Measurements from ENCODE around the gene RHOH.
A peak's percentile ranks its signal among the peaks of the same experiment; 100 is the strongest.

RHOH gene

GRCh38 chr4:40238008-40238699 lies 41.3 kb downstream of the RHOH start:
- peaks cover 78% of the 10 kb centered on the region for H3K79me2 ChIP-seq (ENCODE audit: insufficient read depth, low read length)

GRCh38 chr4:40238700-40239548 lies 42.1 kb downstream of the RHOH start:
- H3K9me2 ChIP-seq (ENCODE audit: low read depth, low read length), result no peaks in the 10 kb centered on the region
- no peaks in the 10 kb centered on the region for H4K20me1 ChIP-seq (ENCODE audit: insufficient read depth, low read length)
- no peaks in the 10 kb centered on the region for H3K9me3 ChIP-seq (ENCODE audit: low read length)
- peaks cover 97% of the 10 kb centered on the region for H3K4me1 ChIP-seq (ENCODE audit: insufficient read depth, low read length, severe bottlenecking)
- H3K4me3 ChIP-seq (ENCODE audit: low read depth, low read length, poor library complexity, severe bottlenecking), result peak overlapping the region; percentile 41
- no peaks in the 10 kb centered on the region for H3K27me3 ChIP-seq (ENCODE audit: insufficient read depth, low read length)
- TF ChIP-seq CTCF (IDR thresholded peaks at IDR 0.05; ENCODE audit: low read length) (no peak), EZH2 (IDR thresholded peaks at IDR 0.05; ENCODE audit: borderline replicate concordance, low read length) (no peak)
- H3K36me3 ChIP-seq (ENCODE audit: insufficient read depth, low read length), result peaks cover 94% of the 10 kb centered on the region
- peak overlapping the region; percentile 27 for H3K4me2 ChIP-seq (ENCODE audit: low read length)
- H3F3A ChIP-seq (ENCODE audit: insufficient read depth, low read length), result peaks cover 18% of the 10 kb centered on the region
- peak overlapping the region; percentile 48; the same call in 1 of the 2 replicates for H3K9ac ChIP-seq (ENCODE audit: low read length)
- H3K79me2 ChIP-seq (ENCODE audit: insufficient read depth, low read length), result peaks cover 70% of the 10 kb centered on the region
- H3K27ac ChIP-seq (ENCODE audit: low read depth, low read length, poor library complexity, severe bottlenecking), result peak overlapping the region; percentile 88
- H2AFZ ChIP-seq (ENCODE audit: low read length), result no peak overlapping the region

More at GRCh38 chr4:40238008-40238699, 41.3 kb downstream of the RHOH start:
- Histone ChIP-seq H3K9me2 (ENCODE audit: low read depth, low read length) (no peaks in the 10 kb centered on the region), H3K4me3 (ENCODE audit: low read depth, low read length, poor library complexity, severe bottlenecking) (peak overlapping the region; percentile 29), H3K9me3 (ENCODE audit: low read length) (no peaks in the 10 kb centered on the region), H3K27me3 (ENCODE audit: insufficient read depth, low read length) (no peaks in the 10 kb centered on the region), H3K4me1 (ENCODE audit: insufficient read depth, low read length, severe bottlenecking) (peaks cover 95% of the 10 kb centered on the region), H3K27ac (ENCODE audit: low read depth, low read length, poor library complexity, severe bottlenecking) (peak overlapping the region; percentile 88), H3K36me3 (ENCODE audit: insufficient read depth, low read length) (peaks cover 92% of the 10 kb centered on the region), H4K20me1 (ENCODE audit: insufficient read depth, low read length) (no peaks in the 10 kb centered on the region), H3K9ac (ENCODE audit: low read length) (peak overlapping the region; percentile 43; the same call in 1 of the 2 replicates), H2AFZ (ENCODE audit: low read length) (no peak overlapping the region), H3K4me2 (ENCODE audit: low read length) (peak overlapping the region; percentile 27), H3F3A (ENCODE audit: insufficient read depth, low read length) (peaks cover 17% of the 10 kb centered on the region)
- TF ChIP-seq CTCF (IDR thresholded peaks at IDR 0.05; ENCODE audit: low read length) (no peak), EZH2 (IDR thresholded peaks at IDR 0.05; ENCODE audit: borderline replicate concordance, low read length) (no peak)

GRCh38 chr4:40240040-40240653 lies 43.3 kb downstream of the RHOH start:
- H3K27ac ChIP-seq (ENCODE audit: low read depth, low read length, poor library complexity, severe bottlenecking), result peak overlapping the region; percentile 88
- H3K36me3 ChIP-seq (ENCODE audit: insufficient read depth, low read length), result peaks cover 94% of the 10 kb centered on the region
- no peak for TF ChIP-seq EZH2 (IDR thresholded peaks at IDR 0.05; ENCODE audit: borderline replicate concordance, low read length)
- TF ChIP-seq CTCF (IDR thresholded peaks at IDR 0.05; ENCODE audit: low read length), result no peak
- H3K79me2 ChIP-seq (ENCODE audit: insufficient read depth, low read length), result peaks cover 58% of the 10 kb centered on the region
- H3K27me3 ChIP-seq (ENCODE audit: insufficient read depth, low read length), result no peaks in the 10 kb centered on the region
- peaks cover 28% of the 10 kb centered on the region for H3F3A ChIP-seq (ENCODE audit: insufficient read depth, low read length)
- no peak overlapping the region; the same call in 1 of the 2 replicates for H3K9ac ChIP-seq (ENCODE audit: low read length)
- H2AFZ ChIP-seq (ENCODE audit: low read length), result no peak overlapping the region
- H3K4me1 ChIP-seq (ENCODE audit: insufficient read depth, low read length, severe bottlenecking), result peaks cover 97% of the 10 kb centered on the region
- no peaks in the 10 kb centered on the region for H3K9me3 ChIP-seq (ENCODE audit: low read length)
- no peak overlapping the region for H3K4me3 ChIP-seq (ENCODE audit: low read depth, low read length, poor library complexity, severe bottlenecking)
- H4K20me1 ChIP-seq (ENCODE audit: insufficient read depth, low read length), result no peaks in the 10 kb centered on the region
- H3K9me2 ChIP-seq (ENCODE audit: low read depth, low read length), result no peaks in the 10 kb centered on the region
- peak overlapping the region; percentile 17; the same call in 1 of the 2 replicates for H3K4me2 ChIP-seq (ENCODE audit: low read length)
